ENCODE data around the gene ARHGAP19. TPM values are rescaled to one million over a fixed set of nuclear protein-coding genes. Genes with fewer than 3 reads are reported as not detected.

The ARHGAP19 gene
- total RNA-seq, 1 experiment from 2014 or later, result 28.9 TPM

GRCh38 chr10:97263971-97264370 is 28.5 kb downstream of the ARHGAP19 start:
- Histone ChIP-seq H3K4me1 (ENCODE audit: control insufficient read depth, insufficient read depth, low read length) (no peaks in the 10 kb centered on the region), H3K27me3 (ENCODE audit: control insufficient read depth, insufficient read depth, low read length) (no peaks in the 10 kb centered on the region), H3K4me3 (ENCODE audit: low read depth in 2 of 2, low read length in 2 of 2) (no peak overlapping the region), H3K9me3 (ENCODE audit: control insufficient read depth, insufficient read depth, low read depth, low read length) (no peaks in the 10 kb centered on the region), H3K36me3 (ENCODE audit: control insufficient read depth, insufficient read depth, low read length) (no peaks in the 10 kb centered on the region), H3K27ac (ENCODE audit: low read length) (no peak overlapping the region)
- ATAC-seq (no peak), DNase-seq (ENCODE audit: low read depth, low spot score) (no peak)
- in situ Hi-C loops (cut with HindIII; ENCODE audit: low pct_unique_long_range_greater_than_20kb, low sequenced_read_pairs) (no loop called here), intact Hi-C loops (cut with micrococcal nuclease; ENCODE audit: unreplicated experiment) (no loop called here)
- TF ChIP-seq REST (IDR thresholded peaks at IDR 0.05; ENCODE audit: insufficient read depth in 1 of 2, low read depth in 2 of 2, low read length in 1 of 2) (no peak), SIN3A (IDR thresholded peaks at IDR 0.05; ENCODE audit: borderline replicate concordance, insufficient read depth, low read depth, low read length) (no peak), POLR2AphosphoS5 (IDR thresholded peaks at IDR 0.05; ENCODE audit: low read depth, low read length) (no peak), TCF7L2 (IDR thresholded peaks at IDR 0.05; ENCODE audit: low read depth, low read length) (no peak)
- TF ChIP-seq, protein P1, sequence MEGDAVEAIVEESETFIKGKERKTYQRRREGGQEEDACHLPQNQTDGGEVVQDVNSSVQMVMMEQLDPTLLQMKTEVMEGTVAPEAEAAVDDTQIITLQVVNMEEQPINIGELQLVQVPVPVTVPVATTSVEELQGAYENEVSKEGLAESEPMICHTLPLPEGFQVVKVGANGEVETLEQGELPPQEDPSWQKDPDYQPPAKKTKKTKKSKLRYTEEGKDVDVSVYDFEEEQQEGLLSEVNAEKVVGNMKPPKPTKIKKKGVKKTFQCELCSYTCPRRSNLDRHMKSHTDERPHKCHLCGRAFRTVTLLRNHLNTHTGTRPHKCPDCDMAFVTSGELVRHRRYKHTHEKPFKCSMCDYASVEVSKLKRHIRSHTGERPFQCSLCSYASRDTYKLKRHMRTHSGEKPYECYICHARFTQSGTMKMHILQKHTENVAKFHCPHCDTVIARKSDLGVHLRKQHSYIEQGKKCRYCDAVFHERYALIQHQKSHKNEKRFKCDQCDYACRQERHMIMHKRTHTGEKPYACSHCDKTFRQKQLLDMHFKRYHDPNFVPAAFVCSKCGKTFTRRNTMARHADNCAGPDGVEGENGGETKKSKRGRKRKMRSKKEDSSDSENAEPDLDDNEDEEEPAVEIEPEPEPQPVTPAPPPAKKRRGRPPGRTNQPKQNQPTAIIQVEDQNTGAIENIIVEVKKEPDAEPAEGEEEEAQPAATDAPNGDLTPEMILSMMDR (IDR thresholded peaks at IDR 0.05), result no peak
- CTCF ChIA-PET, result interaction anchor here (0.7 kb wide), 1 partner anchor 450 kb away, joined by 5 read pairs; the partner anchor contains the start of gene MARVELD1
- no TSS peak for BruUV-seq (replicated peaks)
- POLR2A ChIA-PET, result interaction anchor here (0.6 kb wide), 1 partner anchor 14 kb away, joined by 6 read pairs; no protein-coding TSS in a partner anchor

DNA sequence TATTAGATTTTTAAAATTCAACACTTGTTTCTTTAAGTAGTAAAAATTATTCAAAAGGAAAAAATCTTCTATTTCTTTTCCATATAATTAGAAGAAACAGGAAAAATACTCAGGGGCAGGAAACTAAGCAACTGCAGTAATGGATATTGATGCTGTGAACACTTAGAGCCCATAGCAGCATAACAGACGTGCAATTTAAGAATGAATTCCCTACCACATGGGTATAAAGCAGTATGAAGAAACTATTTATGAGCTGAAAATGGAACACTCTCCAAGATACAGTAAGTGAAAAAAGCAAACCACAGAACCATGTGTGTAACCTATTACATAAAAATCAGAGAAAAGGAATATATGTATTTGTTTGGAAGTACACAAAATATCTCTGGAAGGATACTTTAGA is 30.8 kb downstream of the ARHGAP19 start:
- in situ Hi-C loops (cut with HindIII; ENCODE audit: low pct_unique_long_range_greater_than_20kb, low sequenced_read_pairs) (no loop called here), intact Hi-C loops (cut with micrococcal nuclease; ENCODE audit: unreplicated experiment) (no loop called here)
- Histone ChIP-seq H3K9me3 (ENCODE audit: control insufficient read depth, insufficient read depth, low read depth, low read length) (no peaks in the 10 kb centered on the region), H3K4me1 (ENCODE audit: control insufficient read depth, insufficient read depth, low read length) (no peaks in the 10 kb centered on the region), H3K4me3 (ENCODE audit: low read depth in 2 of 2, low read length in 2 of 2) (no peak overlapping the region), H3K36me3 (ENCODE audit: control insufficient read depth, insufficient read depth, low read length) (no peaks in the 10 kb centered on the region), H3K27ac (ENCODE audit: low read length) (no peak overlapping the region), H3K27me3 (ENCODE audit: control insufficient read depth, insufficient read depth, low read length) (no peaks in the 10 kb centered on the region)
- TF ChIP-seq, protein P1 (IDR thresholded peaks at IDR 0.05), result no peak
- no peak for TF ChIP-seq POLR2AphosphoS5 (IDR thresholded peaks at IDR 0.05; ENCODE audit: low read depth, low read length)
- no peak for TF ChIP-seq REST (IDR thresholded peaks at IDR 0.05; ENCODE audit: insufficient read depth in 1 of 2, low read depth in 2 of 2, low read length in 1 of 2)
- no peak for TF ChIP-seq SIN3A (IDR thresholded peaks at IDR 0.05; ENCODE audit: borderline replicate concordance, insufficient read depth, low read depth, low read length)
- no peak for TF ChIP-seq TCF7L2 (IDR thresholded peaks at IDR 0.05; ENCODE audit: low read depth, low read length)
- no TSS peak for BruUV-seq (replicated peaks)
- DNase-seq (ENCODE audit: low read depth, low spot score), result no peak
- POLR2A ChIA-PET, result interaction anchor here (0.6 kb wide), 1 partner anchor 66 kb away, joined by 4 read pairs; no protein-coding TSS in a partner anchor
- no peak for ATAC-seq
- CTCF ChIA-PET, result no interaction called here

Measured in Panc1 (cell line).